GM19372 (cell line): ENCODE measurements around the gene WWP2.
"Not testable (repeated sequence)": the region's sequence is repeated elsewhere in the genome, so short reads cannot be mapped to it uniquely, and the experiment has no call there.

Source experiments
- ATAC-seq: cut with Tn5 transposase; IDR thresholded peaks from one replicate; pipeline ENCODE4 v1.9.1; 2021; ENCODE audit warnings: mild to moderate bottlenecking, low read depth, moderate library complexity; ENCODE audit not compliant: unreplicated experiment

WWP2 gene

DNA sequence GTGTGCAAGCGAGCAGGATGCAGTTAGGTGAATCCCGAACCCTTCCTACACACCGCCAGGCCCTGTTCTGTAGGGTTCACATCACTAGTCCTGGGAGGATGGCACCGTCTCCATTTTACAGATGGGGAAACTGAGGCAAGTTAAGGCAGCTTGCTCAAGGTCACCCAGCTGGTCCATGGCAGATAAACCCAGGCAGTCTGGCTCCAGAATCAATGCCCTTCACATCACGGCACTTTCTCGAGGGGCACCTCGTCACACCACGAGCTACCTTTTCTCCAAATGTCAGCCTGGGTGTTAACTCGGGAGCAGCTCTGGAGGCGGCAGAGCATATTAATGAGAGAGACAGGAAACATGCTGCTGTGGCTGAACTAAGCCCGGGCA, 16.9 kb upstream of the WWP2 start:
- no peak for ATAC-seq

DNA sequence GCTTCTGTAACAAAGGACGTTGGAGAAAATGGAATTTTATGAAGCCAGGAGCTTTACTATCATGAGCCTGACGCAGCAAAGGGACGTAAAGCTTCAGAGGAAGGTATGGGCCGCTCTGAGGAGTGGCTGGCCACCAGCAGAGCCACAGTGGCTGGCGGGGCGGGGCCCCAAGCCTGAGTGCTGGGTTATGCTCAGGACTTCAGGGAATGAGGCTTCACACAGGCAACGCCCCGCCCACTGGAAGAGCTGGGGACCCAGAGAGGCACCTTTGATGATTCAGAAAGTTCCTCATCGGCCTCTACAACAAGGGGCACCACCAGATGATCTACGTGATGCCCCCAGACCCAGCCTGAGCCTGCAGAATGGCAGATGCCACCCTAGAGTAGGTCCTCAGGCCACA, 16.2 kb upstream of the WWP2 start:
- no peak for ATAC-seq

- ATAC-seq = no peak
Measured at GRCh38 chr16:69747115-69747514, 15.0 kb upstream of the WWP2 start.

GRCh38 chr16:69748694-69749345, 13.3 kb upstream of the WWP2 start:
- no peak for ATAC-seq

- no peak for ATAC-seq
Measured at GRCh38 chr16:69754143-69754468, 8.0 kb upstream of the WWP2 start.

- ATAC-seq = peak; percentile 98
Measured at GRCh38 chr16:69754469-69755310, 7.4 kb upstream of the WWP2 start, which contains the start of gene NOB1. Gene NOB1, minus strand, starts transcription at chr16:69754926. Its CDS starts 16 bp downstream, at chr16:69754910.

- ATAC-seq = no peak
Measured at GRCh38 chr16:69756705-69757104, 5.4 kb upstream of the WWP2 start.

GRCh38 chr16:69757375-69757774, 4.8 kb upstream of the WWP2 start:
- not testable (repeated sequence) for ATAC-seq

DNA sequence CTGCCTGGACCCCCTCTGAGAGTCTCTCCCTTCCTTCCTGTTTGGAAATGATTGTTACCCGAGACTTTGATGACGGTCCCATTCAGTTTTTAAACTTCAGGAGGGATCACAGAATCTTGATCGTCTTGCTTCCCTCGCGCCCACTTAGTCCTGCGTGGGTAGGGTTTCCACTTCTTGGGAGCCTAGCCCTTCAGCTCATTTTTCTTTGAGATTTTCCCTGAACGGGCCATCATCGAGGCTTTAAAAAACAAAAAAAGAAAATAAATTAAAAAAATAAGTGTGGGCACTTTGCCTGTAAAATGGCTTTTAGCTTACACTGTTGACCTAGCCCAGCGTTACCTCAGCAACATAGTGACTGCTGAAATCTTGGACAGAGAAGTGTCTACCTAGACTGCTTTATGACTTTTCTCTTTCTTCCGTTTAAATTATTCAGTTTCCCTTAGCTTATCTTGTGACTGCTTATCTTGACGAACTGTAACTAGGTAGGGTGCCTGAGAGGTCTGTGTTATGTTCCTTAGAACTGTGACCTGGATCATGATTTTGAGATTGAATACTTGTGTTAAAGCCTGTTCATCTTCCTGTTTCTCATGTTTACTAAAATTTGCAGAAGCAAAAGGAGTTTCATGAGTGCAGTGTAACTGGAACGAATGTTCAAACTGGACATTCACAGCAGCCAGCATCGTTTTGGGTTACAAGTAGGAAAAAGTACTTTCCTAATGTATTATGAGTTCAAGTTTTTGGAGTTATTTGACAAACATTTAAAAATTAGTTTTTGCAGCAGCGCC, 874 bp downstream of the WWP2 start:
- ATAC-seq = peak; percentile 12

DNA sequence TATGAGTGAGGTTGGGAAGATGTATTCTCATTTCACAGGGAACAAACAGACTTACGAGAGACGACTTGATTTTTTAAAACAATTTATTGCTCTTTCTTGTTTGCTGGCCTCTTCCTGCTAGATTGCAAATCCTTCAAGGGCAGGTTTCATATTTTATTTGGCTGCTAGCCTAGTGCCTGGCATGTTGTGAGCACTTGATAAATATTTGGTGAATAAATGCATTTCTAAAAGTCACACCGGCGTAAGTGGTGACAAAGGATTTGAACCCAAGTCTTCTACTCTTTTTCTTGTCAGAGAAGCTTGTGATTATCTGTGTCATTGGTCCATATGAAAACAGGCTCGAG, 1.4 kb downstream of the WWP2 start:
- no peak for ATAC-seq

DNA sequence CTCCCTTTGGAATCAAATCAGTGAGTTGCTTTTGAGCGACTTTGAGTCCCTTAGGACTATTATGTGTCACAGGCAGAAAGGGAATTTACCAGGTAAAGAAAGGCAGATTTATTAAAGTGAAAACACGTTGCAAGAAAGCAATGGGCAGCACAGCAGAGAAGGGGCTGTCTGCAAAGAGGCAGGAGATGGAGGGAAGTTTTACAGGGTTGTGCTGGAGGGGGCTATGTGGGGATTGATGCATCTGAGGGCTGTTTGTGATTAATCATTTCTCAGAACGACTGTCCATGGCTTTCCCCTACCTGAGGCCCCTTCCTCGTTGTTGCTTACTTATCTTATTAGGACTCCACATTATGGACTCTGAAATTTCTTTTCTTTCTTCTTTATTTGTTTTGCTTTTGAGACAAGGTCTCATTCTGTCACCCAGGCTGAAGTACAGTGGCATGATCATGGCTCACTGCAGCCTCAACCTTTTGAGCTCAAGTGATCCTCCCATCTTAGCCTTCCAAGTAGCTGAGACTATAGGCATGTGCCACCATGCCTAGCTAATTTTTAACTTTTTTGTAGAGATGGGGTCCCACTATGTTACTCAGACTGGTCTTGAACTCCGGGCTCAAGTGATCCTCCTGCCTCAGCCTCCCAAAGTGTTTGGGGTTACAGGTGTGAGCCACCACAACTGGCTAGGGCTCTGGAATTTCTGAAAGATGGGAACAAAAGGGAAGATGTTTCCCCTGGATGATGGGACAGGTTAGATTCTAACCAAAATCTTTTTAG, 5.5 kb downstream of the WWP2 start:
- ATAC-seq = no peak

- ATAC-seq = no peak
Measured at GRCh38 chr16:69768666-69769065, 6.5 kb downstream of the WWP2 start.

DNA sequence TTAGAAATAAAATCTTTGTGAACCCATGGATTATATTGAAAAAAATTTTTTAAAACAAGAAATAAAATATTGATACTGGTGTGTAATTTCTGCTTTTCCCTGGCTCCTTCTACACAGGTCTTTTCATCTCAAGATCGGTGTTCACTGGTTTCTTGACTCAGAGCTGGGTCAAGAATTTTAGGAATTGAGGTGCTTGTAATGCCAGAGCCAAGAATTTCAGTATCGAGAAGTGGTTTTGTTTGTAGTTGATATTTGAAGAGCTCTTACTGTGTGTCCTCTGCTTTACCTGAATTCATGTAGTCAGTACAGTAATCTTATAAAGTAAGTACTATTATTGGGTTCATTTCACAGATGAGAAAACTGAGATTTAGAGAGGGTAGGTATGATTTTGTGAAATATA, 7.3 kb downstream of the WWP2 start:
- ATAC-seq = no peak

DNA sequence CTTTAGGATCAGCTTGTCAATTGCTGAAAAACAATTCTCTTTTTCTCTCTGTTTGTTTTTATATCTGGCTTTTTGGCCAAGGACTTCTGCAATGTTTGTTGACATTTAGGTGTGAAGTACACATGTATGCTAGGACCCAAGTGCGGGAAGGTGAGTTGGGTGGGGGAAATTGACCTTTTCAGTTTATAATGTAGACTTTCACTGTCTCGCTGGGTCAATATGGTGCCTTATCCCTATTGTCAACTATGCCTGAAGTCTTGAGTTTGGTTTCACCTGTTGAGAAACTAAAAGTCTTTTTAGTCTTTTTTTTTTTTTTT, 9.5 kb downstream of the WWP2 start:
- ATAC-seq = no peak

GRCh38 chr16:69773260-69773947, 11.3 kb downstream of the WWP2 start:
- no peak for ATAC-seq

- no peak for ATAC-seq
Measured at GRCh38 chr16:69775563-69775962, 13.4 kb downstream of the WWP2 start.

- no peak for ATAC-seq
Measured at GRCh38 chr16:69779724-69780123, 17.6 kb downstream of the WWP2 start.

GRCh38 chr16:69781118-69781517, 19.0 kb downstream of the WWP2 start:
- no peak for ATAC-seq

DNA sequence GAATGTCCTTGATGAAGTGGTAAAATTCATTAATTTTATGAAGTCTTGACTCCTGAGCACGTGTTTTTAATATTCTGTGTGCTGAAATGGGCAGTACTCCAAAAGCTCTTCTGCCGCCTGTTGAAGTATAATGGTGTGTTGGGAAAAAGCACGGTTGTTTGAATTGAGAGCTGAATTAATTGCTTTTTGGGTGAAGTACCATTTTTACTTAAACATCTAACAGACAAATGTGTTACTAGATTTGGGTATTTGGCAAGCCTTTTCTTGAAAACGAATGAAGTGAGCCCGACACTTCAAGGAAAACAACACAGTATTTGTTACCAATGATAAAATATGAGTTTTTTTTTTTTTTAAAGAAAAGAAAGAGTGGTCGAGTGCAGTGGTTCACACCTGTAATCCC, 22.5 kb downstream of the WWP2 start:
- no peak for ATAC-seq

GRCh38 chr16:69787883-69788282, 25.8 kb downstream of the WWP2 start:
- no peak for ATAC-seq
